HCT116 (cell line): ENCODE results near the gene WDFY2. TPM values are rescaled to one million over a fixed set of nuclear protein-coding genes. Genes with fewer than 3 reads are reported as not detected.

ENCODE experiments used
- ATAC-seq: fragments of 200-7000 bp; cut with Tn5 transposase; 2 replicates; pipeline ENCODE4 v1.9.1; 2020; ENCODE audit warnings: mild to moderate bottlenecking, moderate library complexity
- BruUV-seq: library from RNA; stranded (reverse); fragments of 400-500 nt; replicated peaks from 2 replicates; lab custom pipeline; 2021; lab: Mats Ljungman, UMichigan
- CTCF ChIA-PET: fragments of 300-600 bp; sonication (Branson Sonifier 250); formaldehyde crosslinking; loops from one replicate; lab custom pipeline; 2021; ENCODE audit warnings: antibody characterized with exemption; lab: Charles Lee
- POLR2A ChIA-PET: fragments of 300-600, 350-600 bp; sonication (Branson Sonifier 250); formaldehyde crosslinking; loops from one replicate; lab custom pipeline; 2021; ENCODE audit warnings: antibody characterized with exemption; lab: Charles Lee
- RAD21 ChIA-PET, 2 experiments: fragments of 300-600 bp; sonication (Branson Sonifier 250); formaldehyde crosslinking; loops; one replicate each; lab custom pipeline; 2023; ENCODE audit warnings: low total read pairs in 2 of 2; ENCODE audit not compliant: uncharacterized antibody in 2 of 2, unreplicated experiment in 2 of 2, low non-redundant PET in 1 of 2; lab: Charles Lee
- DNase-seq: peaks from one replicate; pipeline ENCODE4 v3.0.0-alpha.2; 2010; ENCODE audit warnings: low read depth, low spot score
- H2AFZ ChIP-seq: fragments of 200-600 bp; shearing (Covaris generic), sonication (generic); 2 replicates; pipeline ENCODE4 v1.6.1; 2017; ENCODE audit warnings: low read depth, mixed run types, mixed read lengths, antibody characterized with exemption, low read length; ENCODE audit not compliant: poor library complexity, severe bottlenecking
- H3K27ac ChIP-seq: 2 replicates; pipeline ENCODE4 v1.5.1; 2012; ENCODE audit warnings: low read depth, low read length
- H3K27me3 ChIP-seq: fragments of 200-600 bp; sonication (generic); 2 replicates; pipeline ENCODE4 v1.6.1; 2016; ENCODE audit warnings: mixed run types, low read length, mixed read lengths; ENCODE audit not compliant: insufficient read depth
- H3K36me3 ChIP-seq, 2 experiments: fragments of 200-500 bp in 1 of 2; fragments of 200-600 bp in 1 of 2; sonication (Bioruptor generic) in 1 of 2; sonication (generic) in 1 of 2; 2 replicates each; pipeline versions ENCODE4 v1.5.1 to v1.6.1; 2014 to 2016; ENCODE audit warnings: low read length in 2 of 2, inconsistent platforms in 1 of 2, mixed read lengths in 1 of 2, mixed run types in 1 of 2; ENCODE audit not compliant: insufficient read depth in 2 of 2, control insufficient read depth in 1 of 2
- H3K4me1 ChIP-seq, 2 experiments: fragments of 200-600 bp in 1 of 2; sonication (generic) in 1 of 2; 2 replicates each; pipeline versions ENCODE4 v1.5.1 to v1.6.1; 2012 to 2017; ENCODE audit warnings: low read length in 2 of 2, inconsistent platforms in 1 of 2, mild to moderate bottlenecking in 1 of 2, mixed read lengths in 1 of 2, mixed run types in 1 of 2, moderate library complexity in 1 of 2; ENCODE audit not compliant: insufficient read depth in 2 of 2, control insufficient read depth in 1 of 2
- H3K4me2 ChIP-seq: fragments of 200-600 bp; sonication (generic); 2 replicates; pipeline ENCODE4 v1.6.1; 2017; ENCODE audit warnings: mixed run types, low read length, mixed read lengths
- H3K4me3 ChIP-seq, 2 experiments: fragments of 200-600 bp in 1 of 2; sonication (generic) in 1 of 2; replicated peaks in 1 of 2; 2 replicates each; pipeline ENCODE4 v1.5.1; 2011 to 2016; ENCODE audit warnings: low read length in 2 of 2, control low read depth in 1 of 2, low read depth in 1 of 2, mild to moderate bottlenecking in 1 of 2, mixed read lengths in 1 of 2, mixed run types in 1 of 2
- H3K79me2 ChIP-seq: fragments of 200-600 bp; sonication (generic); 2 replicates; pipeline ENCODE4 v1.6.1; 2017; ENCODE audit warnings: mild to moderate bottlenecking, mixed run types, low read length, moderate library complexity, mixed read lengths; ENCODE audit not compliant: insufficient read depth
- H3K9ac ChIP-seq: fragments of 200-600 bp; sonication (generic); 2 replicates; pipeline ENCODE4 v1.6.1; 2016; ENCODE audit warnings: low read length, mixed read lengths
- H3K9me2 ChIP-seq: fragments of 200-600 bp; sonication (generic), shearing (Covaris generic); 2 replicates; pipeline ENCODE4 v1.6.1; 2017; ENCODE audit warnings: mixed run types, mild to moderate bottlenecking, moderate library complexity; ENCODE audit not compliant: insufficient read depth
- H3K9me3 ChIP-seq, 2 experiments: fragments of 200-500 bp in 1 of 2; fragments of 200-600 bp in 1 of 2; sonication (Bioruptor generic) in 1 of 2; sonication (generic) in 1 of 2; 2 replicates each; pipeline ENCODE4 v1.6.1; 2014 to 2017; ENCODE audit warnings: low read length in 2 of 2, mixed read lengths in 2 of 2, inconsistent platforms in 1 of 2, low read depth in 1 of 2, mild to moderate bottlenecking in 1 of 2, mixed run types in 1 of 2, moderate library complexity in 1 of 2; ENCODE audit not compliant: control insufficient read depth in 1 of 2, insufficient read depth in 1 of 2
- H4K20me1 ChIP-seq: fragments of 200-600 bp; sonication (generic), shearing (Covaris generic); 2 replicates; pipeline ENCODE4 v1.6.1; 2017; ENCODE audit warnings: mixed run types, mild to moderate bottlenecking, moderate library complexity; ENCODE audit not compliant: insufficient read depth
- ATF3 ChIP-seq: IDR thresholded peaks from 2 replicates; pipeline ENCODE4 v1.6.1; 2012
- CTCF ChIP-seq, 3 experiments: fragments of 200-600 bp in 1 of 3; sonication (generic) in 1 of 3; IDR thresholded peaks in 2 of 3; conservative IDR thresholded peaks in 1 of 3; 2 replicates each; pipeline ENCODE4 v1.5.1; 2012 to 2017; ENCODE audit warnings: low read depth in 2 of 3, low read length in 2 of 3, antibody characterized with exemption in 1 of 3, borderline replicate concordance in 1 of 3, control low read depth in 1 of 3, mild to moderate bottlenecking in 1 of 3, mixed read lengths in 1 of 3, mixed run types in 1 of 3, moderate library complexity in 1 of 3; ENCODE audit not compliant: insufficient read depth in 1 of 3
- EGR1 ChIP-seq: IDR thresholded peaks from 2 replicates; pipeline ENCODE4 v1.6.1; 2012; ENCODE audit warnings: low read depth
- ELF1 ChIP-seq: IDR thresholded peaks from 2 replicates; pipeline ENCODE4 v1.6.1; 2012; ENCODE audit warnings: low read depth, borderline replicate concordance
- EZH2 ChIP-seq: fragments of 200-600 bp; sonication (generic); IDR thresholded peaks from 2 replicates; pipeline ENCODE4 v1.6.1; 2017; ENCODE audit warnings: antibody characterized with exemption, mixed run types
- FOSL1 ChIP-seq: IDR thresholded peaks from 2 replicates; pipeline ENCODE4 v1.6.1; 2012; ENCODE audit warnings: low read depth
- POLR2AphosphoS5 ChIP-seq: IDR thresholded peaks from 2 replicates; pipeline ENCODE4 v1.6.1; 2011; ENCODE audit warnings: mild to moderate bottlenecking, low read depth, low read length, moderate library complexity
- RAD21 ChIP-seq: IDR thresholded peaks from 2 replicates; pipeline ENCODE4 v1.6.1; 2012; ENCODE audit warnings: low read depth, mild to moderate bottlenecking
- SRF ChIP-seq: IDR thresholded peaks from 2 replicates; pipeline ENCODE4 v1.6.1; 2012; ENCODE audit warnings: low read depth
- TCF7L2 ChIP-seq: IDR thresholded peaks from 2 replicates; pipeline ENCODE4 v1.7.0; 2011; ENCODE audit warnings: borderline replicate concordance, inconsistent platforms; ENCODE audit not compliant: insufficient read depth, insufficient read length; ENCODE audit errors: extremely low read depth
- YY1 ChIP-seq: IDR thresholded peaks from 2 replicates; pipeline ENCODE4 v1.6.1; 2011; ENCODE audit warnings: low read length, low read depth, moderate library complexity, mild to moderate bottlenecking; ENCODE audit not compliant: insufficient replicate concordance; ENCODE audit errors: extremely low read depth
- ZBTB33 ChIP-seq: IDR thresholded peaks from 2 replicates; pipeline ENCODE4 v1.6.1; 2011; ENCODE audit warnings: mild to moderate bottlenecking, low read length, moderate library complexity; ENCODE audit not compliant: insufficient replicate concordance; ENCODE audit errors: extremely low read depth
- ZFX ChIP-seq: fragments of 450-650 bp; IDR thresholded peaks from 2 replicates; pipeline ENCODE4 v1.6.1; 2017
- intact Hi-C: fragments of 100-400 bp; cut with micrococcal nuclease; formaldehyde crosslinking; loops from 2 replicates; pipeline ENCODE4 v1.10.0; 2022
- total RNA-seq: library from RNA; stranded (reverse); gene quantifications from one replicate; pipeline ENCODE4 v1.2.1, GENCODE V29; 2021; ENCODE audit not compliant: unreplicated experiment
- TF ChIP-seq, protein P1 (sequence below): IDR thresholded peaks from 2 replicates; pipeline ENCODE4 v1.6.1; 2012

Gene WDFY2
- total RNA-seq, 1 experiment from 2014 or later, result 6.1 TPM

- POLR2A ChIA-PET, result interaction anchor here (2.9 kb wide), 1 partner anchor 278 kb away, joined by 8 read pairs; the partner anchor contains the start of gene INTS6
- H3K4me3 ChIP-seq, result no peak overlapping the region
- BruUV-seq, result no TSS peak
Observed at GRCh38 chr13:51730927-51731326, 146.7 kb downstream of the WDFY2 start.

GRCh38 chr13:51731759-51732158, 147.5 kb downstream of the WDFY2 start:
- Histone ChIP-seq H4K20me1 (no peaks in the 10 kb centered on the region), H3K36me3 (no peaks in the 10 kb centered on the region), H3K4me3 (no peak overlapping the region), H3K4me1 (0 out of 4 replicates have a peak, but pooled peaks cover 0 to 4% of the 10 kb centered on the region in 2 experiments), H3K27ac (no peak overlapping the region), H3K4me2 (no peak overlapping the region), H3K9ac (no peak overlapping the region), H2AFZ (no peak overlapping the region), H3K9me2 (no peaks in the 10 kb centered on the region), H3K79me2 (no peaks in the 10 kb centered on the region), H3K9me3 (no peaks in the 10 kb centered on the region), H3K27me3 (no peaks in the 10 kb centered on the region)
- POLR2A ChIA-PET, result interaction anchor here (2.9 kb wide), 1 partner anchor 279 kb away, joined by 8 read pairs; the partner anchor contains the start of gene INTS6
- peak in 1 of 3 experiments; percentile 17; a peak in 1 of 6 replicates for TF ChIP-seq CTCF (IDR thresholded peaks at IDR 0.05 in 2 of 3, conservative IDR thresholded peaks at IDR 0.05 in 1 of 3; ENCODE audit: borderline replicate concordance in 1 of 3, insufficient read depth in 1 of 3, low read depth in 2 of 3, low read length in 2 of 3)
- TF ChIP-seq POLR2AphosphoS5, result no peak
- no peak for TF ChIP-seq ZBTB33
- TF ChIP-seq TCF7L2, result no peak
- TF ChIP-seq RAD21, result peak; percentile 52; the same call in 1 of the 2 replicates
- TF ChIP-seq EZH2, result no peak
- TF ChIP-seq ELF1, result no peak
- TF ChIP-seq YY1, result no peak
- TF ChIP-seq ZFX, result no peak
- intact Hi-C loops, result no loop called here
- BruUV-seq, result no TSS peak
- ATAC-seq (no peak), DNase-seq (no peak)
- RAD21 ChIA-PET, result no interaction called here
- CTCF ChIA-PET, result interaction anchor here (0.7 kb wide), 1 partner anchor 297 kb away, joined by 3 read pairs; no protein-coding TSS in a partner anchor

More at GRCh38 chr13:51730927-51731326, 146.7 kb downstream of the WDFY2 start:
- DNase-seq (no peak), ATAC-seq (no peak)
- H4K20me1 ChIP-seq, result no peaks in the 10 kb centered on the region
- H3K9me3 ChIP-seq, result no peaks in the 10 kb centered on the region
- RAD21 ChIA-PET, result no interaction called here
- H3K4me2 ChIP-seq, result no peak overlapping the region
- no peak overlapping the region for H2AFZ ChIP-seq
- H3K27me3 ChIP-seq, result no peaks in the 10 kb centered on the region
- TF ChIP-seq EGR1 (no peak), SRF (no peak), TCF7L2 (no peak), FOSL1 (no peak), ATF3 (no peak)
- TF ChIP-seq, protein P1, sequence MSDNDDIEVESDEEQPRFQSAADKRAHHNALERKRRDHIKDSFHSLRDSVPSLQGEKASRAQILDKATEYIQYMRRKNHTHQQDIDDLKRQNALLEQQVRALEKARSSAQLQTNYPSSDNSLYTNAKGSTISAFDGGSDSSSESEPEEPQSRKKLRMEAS, result no peak
- TF ChIP-seq, all 23 proteins: peak for 0
- H3K79me2 ChIP-seq, result no peaks in the 10 kb centered on the region
- H3K9me2 ChIP-seq, result no peaks in the 10 kb centered on the region
- CTCF ChIA-PET, result no interaction called here
- 0 out of 4 replicates have a peak, but pooled peaks cover 0 to 4% of the 10 kb centered on the region in 2 experiments for H3K4me1 ChIP-seq
- H3K36me3 ChIP-seq, result no peaks in the 10 kb centered on the region
- intact Hi-C loops, result no loop called here
- H3K9ac ChIP-seq, result no peak overlapping the region
- no peak overlapping the region for H3K27ac ChIP-seq
